HL-60 (cell line): Measurements from ENCODE around the gene EFR3B.

ENCODE experiments used
- DNase-seq, 2 experiments: peaks; one replicate each; pipeline ENCODE4 v3.0.0-alpha.2; 2010 to 2020; ENCODE audit warnings: low read depth in 1 of 2, low spot score in 1 of 2
- H3K27ac ChIP-seq: fragments of 250-450 bp; sonication (Bioruptor Pico); replicated peaks from 2 replicates; pipeline ENCODE4 v1.5.1; 2020; ENCODE audit warnings: mild to moderate bottlenecking, moderate library complexity
- H3K27me3 ChIP-seq: fragments of 250-450 bp; sonication (Bioruptor Pico); 2 replicates; pipeline ENCODE4 v1.5.1; 2021; ENCODE audit warnings: mild to moderate bottlenecking, moderate library complexity; ENCODE audit not compliant: insufficient read depth, poor library complexity, severe bottlenecking
- H3K4me3 ChIP-seq: replicated peaks from 2 replicates; pipeline ENCODE4 v1.5.1; 2011; ENCODE audit warnings: mild to moderate bottlenecking, control low read depth, low read length; ENCODE audit not compliant: insufficient read depth
- CTCF ChIP-seq: IDR thresholded peaks from one replicate; pipeline ENCODE4 v1.5.1; 2011; ENCODE audit warnings: low read length, control low read depth, inconsistent platforms; ENCODE audit not compliant: insufficient read depth
- GABPA ChIP-seq: IDR thresholded peaks from 2 replicates; pipeline ENCODE4 v1.6.1; 2012; ENCODE audit warnings: low read depth
- POLR2AphosphoS5 ChIP-seq: IDR thresholded peaks from 2 replicates; pipeline ENCODE4 v1.6.1; 2012; ENCODE audit warnings: low read depth
- REST ChIP-seq: IDR thresholded peaks from 2 replicates; pipeline ENCODE4 v1.6.1; 2012; ENCODE audit warnings: low read depth; ENCODE audit not compliant: insufficient replicate concordance
- SPI1 ChIP-seq: IDR thresholded peaks from 2 replicates; pipeline ENCODE4 v1.6.1; 2012; ENCODE audit warnings: low read depth, mild to moderate bottlenecking, borderline replicate concordance

Gene EFR3B

GRCh38 chr2:25053041-25053440 lies 11.2 kb downstream of the EFR3B start:
- no peak overlapping the region for H3K4me3 ChIP-seq
- H3K27me3 ChIP-seq: peaks cover 3% of the 10 kb centered on the region
- TF ChIP-seq REST (no peak), CTCF (no peak), SPI1 (no peak), GABPA (no peak), POLR2AphosphoS5 (no peak)
- no peak for DNase-seq
- no peak overlapping the region for H3K27ac ChIP-seq

- H3K4me3 ChIP-seq: no peak overlapping the region
- TF ChIP-seq REST: no peak
- no peak for TF ChIP-seq POLR2AphosphoS5
- no peak for TF ChIP-seq SPI1
- TF ChIP-seq CTCF: no peak
- no peak overlapping the region for H3K27ac ChIP-seq
- DNase-seq: no peak
- peaks cover 3% of the 10 kb centered on the region for H3K27me3 ChIP-seq
These were observed 12.8 kb downstream of the EFR3B start for GRCh38 chr2:25054720-25055119.

GRCh38 chr2:25055376-25055920 lies 13.6 kb downstream of the EFR3B start:
- Histone ChIP-seq H3K27me3 (peaks cover 3% of the 10 kb centered on the region), H3K27ac (no peak overlapping the region)
- TF ChIP-seq SPI1 (no peak), POLR2AphosphoS5 (no peak), GABPA (no peak), REST (no peak)

More at GRCh38 chr2:25055376-25055920, 13.6 kb downstream of the EFR3B start:
- DNase-seq: no peak
- H3K4me3 ChIP-seq: no peak overlapping the region
